Aorta (tissue), 5 donors: ENCODE data around the gene CCDC88C. TPM values are rescaled to one million over a fixed set of nuclear protein-coding genes. Genes with fewer than 3 reads are reported as not detected.
A peak's percentile ranks its signal among the peaks of the same experiment; 100 is the strongest.

Experiments
- ATAC-seq: fragments of 200-7000 bp; cut with Tn5 transposase; one replicate; pipeline ENCODE4 v1.9.1; 2022; ENCODE audit warnings: moderate library complexity; ENCODE audit not compliant: low FRiP score
- DNase-seq, 2 donors: peaks; one replicate each; pipeline ENCODE4 v3.0.0-alpha.2; 2020
- H3K27ac ChIP-seq, 2 donors: one replicate each; pipeline ENCODE4 v1.5.1; 2013; ENCODE audit warnings: low read length in 2 of 2, mild to moderate bottlenecking in 2 of 2, moderate library complexity in 2 of 2, control low read depth in 1 of 2, inconsistent platforms in 1 of 2, low read depth in 1 of 2
- H3K27me3 ChIP-seq, 2 donors: one replicate each; pipeline ENCODE4 v1.6.1; 2013; ENCODE audit warnings: control low read depth in 1 of 2, low read length in 1 of 2, mild to moderate bottlenecking in 1 of 2, moderate library complexity in 1 of 2; ENCODE audit not compliant: insufficient read depth in 2 of 2, control insufficient read depth in 1 of 2
- H3K36me3 ChIP-seq, 2 donors: one replicate each; pipeline ENCODE4 v1.6.1; 2013; ENCODE audit warnings: control low read depth in 1 of 2, low read length in 1 of 2, mild to moderate bottlenecking in 1 of 2; ENCODE audit not compliant: insufficient read depth in 2 of 2, control insufficient read depth in 1 of 2
- H3K4me1 ChIP-seq, 2 donors: one replicate each; pipeline ENCODE4 v1.6.1; 2013; ENCODE audit warnings: low read length in 2 of 2, control low read depth in 1 of 2, mild to moderate bottlenecking in 1 of 2, moderate library complexity in 1 of 2; ENCODE audit not compliant: insufficient read depth in 2 of 2, control insufficient read depth in 1 of 2
- H3K4me3 ChIP-seq, 2 donors: one replicate each; pipeline ENCODE4 v1.5.1; 2013; ENCODE audit warnings: low read length in 2 of 2, control low read depth in 1 of 2, mild to moderate bottlenecking in 1 of 2
- H3K9me3 ChIP-seq: one replicate; pipeline ENCODE4 v1.6.1; 2013; ENCODE audit warnings: mild to moderate bottlenecking, low read length; ENCODE audit not compliant: control insufficient read depth
- WGBS, 2 donors: extraction: QIAGEN DNeasy Blood & Tissue Kit; methylation state at CpG; one replicate each; pipeline ENCODE4 v1.1.7; 2013; 5-methylcytosine and 5-hydroxymethylcytosine counted together
- intact Hi-C, 2 donors: fragments of 100-400 bp; cut with DNase I; formaldehyde crosslinking; loops; one replicate each; pipeline versions ENCODE4 v1.14.2 to v1.15.0; 2022
- polyA plus RNA-seq, 2 donors: library from polyadenylated mRNA; stranded (reverse); fragments of 200-250 nt; gene quantifications; one replicate each; pipeline ENCODE4 v1.2.3, GENCODE V29; 2013
- total RNA-seq, 2 donors: library from RNA; stranded (reverse); fragmentation: NEBNext Ultra II Directional; extraction: Animal tissue kit (Norgen Biotek cat#: 25700); gene quantifications; one replicate each; pipeline ENCODE4 v1.2.1, GENCODE V29; 2021
- donor health status: healthy with polysubstance abuse.
- donor health status: Bipolar disorder and iron deficiency.
- donor health status: DM: no; HTN: no; CAD: no.
- donor health status: DM: no; HTN: no; CAD: no.
- donor health status: DM: yes; HTN: yes; CAD: no.

CCDC88C gene
- total and polyA plus RNA-seq, 4 donors: 0.33 to 18.4 (median 6.1) TPM

GRCh38 chr14:91232603-91233002, 185.0 kb downstream of the CCDC88C start:
- ATAC-seq (no peak), DNase-seq (no peak)
- Histone ChIP-seq H3K9me3 (peaks cover 4% of the 10 kb centered on the region), H3K4me3 (no peak overlapping the region), H3K27ac (no peak overlapping the region), H3K36me3 (no peaks in the 10 kb centered on the region), H3K27me3 (no peaks in the 10 kb centered on the region), H3K4me1 (no peaks in the 10 kb centered on the region)
- 78 to 96% methylated on average over 2 of the region's 2 CpGs for WGBS, 2 donors
- intact Hi-C loops: no loop called here

- ATAC-seq: no peak
- no peaks in the 10 kb centered on the region for H3K36me3 ChIP-seq
- 91 to 92% methylated on average over 2 of the region's 2 CpGs for WGBS, 2 donors
Measured at GRCh38 chr14:91232052-91232451, 185.6 kb downstream of the CCDC88C start.

GRCh38 chr14:91231446-91231845, 186.2 kb downstream of the CCDC88C start:
- intact Hi-C loops: no loop called here
- Histone ChIP-seq H3K27ac (no peak overlapping the region), H3K36me3 (no peaks in the 10 kb centered on the region), H3K9me3 (peaks cover 4% of the 10 kb centered on the region), H3K27me3 (no peaks in the 10 kb centered on the region), H3K4me1 (no peaks in the 10 kb centered on the region), H3K4me3 (no peak overlapping the region)
- no peak for ATAC-seq
- 86 to 91% methylated on average over 3 of the region's 3 CpGs for WGBS, 2 donors
- DNase-seq: no peak

More at GRCh38 chr14:91232052-91232451, 185.6 kb downstream of the CCDC88C start:
- H3K9me3 ChIP-seq: peaks cover 4% of the 10 kb centered on the region
- no peaks in the 10 kb centered on the region for H3K27me3 ChIP-seq
- no peaks in the 10 kb centered on the region for H3K4me1 ChIP-seq
- DNase-seq: peak in 1 of 2 donors; percentile 19
- intact Hi-C loops: no loop called here
- H3K4me3 ChIP-seq: no peak overlapping the region
- no peak overlapping the region for H3K27ac ChIP-seq

DNA sequence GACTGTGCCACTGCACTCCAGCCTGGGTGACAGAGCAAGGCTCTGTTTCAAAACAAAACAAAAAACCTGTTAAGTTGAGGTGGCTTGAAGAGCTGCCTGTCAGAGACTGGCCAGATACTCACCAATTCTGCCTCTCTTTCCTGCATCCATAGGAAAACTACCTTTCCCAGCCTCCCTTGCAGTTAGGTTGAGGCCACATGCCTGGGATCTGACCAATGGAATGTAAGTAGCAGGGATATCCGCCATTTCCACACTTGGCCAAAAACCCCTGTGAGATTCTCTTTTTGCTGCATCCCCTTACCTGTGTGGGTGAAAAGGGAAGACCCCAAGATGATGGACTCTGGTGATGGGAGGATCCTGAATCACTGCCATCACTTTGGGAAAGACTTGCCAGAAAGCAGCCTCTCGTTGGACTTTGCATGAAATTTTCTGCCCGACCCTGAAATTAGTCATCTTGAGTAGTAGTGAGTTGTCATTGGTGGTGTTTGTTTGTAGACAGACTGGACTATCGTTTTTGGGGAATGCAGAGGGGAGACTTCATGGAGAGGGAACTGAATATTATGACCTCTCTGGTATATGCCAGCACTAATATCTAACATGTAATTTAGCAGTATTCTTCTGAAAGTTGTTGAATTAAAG, 187.1 kb downstream of the CCDC88C start:
- WGBS, 2 donors: 91% methylated on average over 4 of the region's 4 CpGs
- H3K4me1 ChIP-seq: no peaks in the 10 kb centered on the region
- intact Hi-C loops: no loop called here
- peaks cover 4% of the 10 kb centered on the region for H3K9me3 ChIP-seq
- H3K27ac ChIP-seq: no peak overlapping the region
- DNase-seq (no peak), ATAC-seq (no peak)
- H3K27me3 ChIP-seq: no peaks in the 10 kb centered on the region
- no peak overlapping the region for H3K4me3 ChIP-seq
- no peaks in the 10 kb centered on the region for H3K36me3 ChIP-seq

DNA sequence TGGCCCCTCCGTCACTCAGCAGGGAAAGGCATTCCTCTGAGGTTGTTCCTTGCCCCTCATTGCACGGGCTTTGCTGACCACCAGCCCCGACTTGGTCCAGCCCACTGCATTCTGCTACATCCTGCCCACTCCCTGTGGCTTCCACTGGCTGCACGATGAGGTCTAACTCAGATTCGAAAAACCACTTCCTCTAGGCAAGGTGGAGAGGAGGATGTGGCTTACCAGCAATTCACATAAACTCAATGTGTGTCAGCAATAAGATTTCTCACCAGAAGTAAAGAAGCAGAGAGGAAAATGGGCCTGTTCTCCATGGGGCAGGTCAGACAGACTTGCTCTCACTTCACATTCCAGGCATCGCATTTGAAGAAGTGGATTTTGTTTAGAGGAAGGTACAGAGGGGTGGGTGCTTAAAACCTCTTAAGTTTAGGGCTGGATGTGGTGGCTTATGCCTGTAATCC, 187.8 kb downstream of the CCDC88C start:
- Histone ChIP-seq H3K36me3 (no peaks in the 10 kb centered on the region), H3K27ac (no peak overlapping the region), H3K27me3 (no peaks in the 10 kb centered on the region), H3K4me1 (no peaks in the 10 kb centered on the region), H3K4me3 (no peak overlapping the region), H3K9me3 (peaks cover 4% of the 10 kb centered on the region)
- ATAC-seq (no peak), DNase-seq (no peak)
- WGBS, 2 donors: 91 to 92% methylated on average over 6 of the region's 6 CpGs
- intact Hi-C loops: no loop called here

DNA sequence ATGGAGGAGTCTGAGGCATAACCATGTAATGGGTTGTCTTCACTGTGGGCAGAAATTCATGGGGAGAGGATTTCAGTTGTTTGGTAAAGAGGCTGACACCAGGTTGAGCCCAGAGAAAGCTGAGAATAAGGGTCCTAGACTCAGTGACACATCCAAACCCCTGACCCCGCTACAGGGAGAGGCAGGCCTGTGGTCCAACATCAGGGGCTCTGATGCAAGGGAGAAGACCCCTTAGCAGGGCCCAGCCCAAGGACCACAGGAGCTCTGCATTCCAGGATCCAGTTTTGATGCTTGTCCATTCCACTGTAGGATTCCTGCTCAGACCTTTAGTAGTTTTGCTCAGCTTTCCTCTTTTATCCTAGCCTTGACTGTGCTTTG, 188.6 kb downstream of the CCDC88C start:
- Histone ChIP-seq H3K36me3 (no peaks in the 10 kb centered on the region), H3K27ac (no peak overlapping the region), H3K4me3 (no peak overlapping the region), H3K9me3 (peaks cover 4% of the 10 kb centered on the region), H3K4me1 (no peaks in the 10 kb centered on the region), H3K27me3 (no peaks in the 10 kb centered on the region)
- WGBS, 2 donors: 98 to 100% methylated on average over 1 of the region's 1 CpG
- intact Hi-C loops: no loop called here
- no peak for ATAC-seq
- DNase-seq: peak in 1 of 2 donors; percentile 50

DNA sequence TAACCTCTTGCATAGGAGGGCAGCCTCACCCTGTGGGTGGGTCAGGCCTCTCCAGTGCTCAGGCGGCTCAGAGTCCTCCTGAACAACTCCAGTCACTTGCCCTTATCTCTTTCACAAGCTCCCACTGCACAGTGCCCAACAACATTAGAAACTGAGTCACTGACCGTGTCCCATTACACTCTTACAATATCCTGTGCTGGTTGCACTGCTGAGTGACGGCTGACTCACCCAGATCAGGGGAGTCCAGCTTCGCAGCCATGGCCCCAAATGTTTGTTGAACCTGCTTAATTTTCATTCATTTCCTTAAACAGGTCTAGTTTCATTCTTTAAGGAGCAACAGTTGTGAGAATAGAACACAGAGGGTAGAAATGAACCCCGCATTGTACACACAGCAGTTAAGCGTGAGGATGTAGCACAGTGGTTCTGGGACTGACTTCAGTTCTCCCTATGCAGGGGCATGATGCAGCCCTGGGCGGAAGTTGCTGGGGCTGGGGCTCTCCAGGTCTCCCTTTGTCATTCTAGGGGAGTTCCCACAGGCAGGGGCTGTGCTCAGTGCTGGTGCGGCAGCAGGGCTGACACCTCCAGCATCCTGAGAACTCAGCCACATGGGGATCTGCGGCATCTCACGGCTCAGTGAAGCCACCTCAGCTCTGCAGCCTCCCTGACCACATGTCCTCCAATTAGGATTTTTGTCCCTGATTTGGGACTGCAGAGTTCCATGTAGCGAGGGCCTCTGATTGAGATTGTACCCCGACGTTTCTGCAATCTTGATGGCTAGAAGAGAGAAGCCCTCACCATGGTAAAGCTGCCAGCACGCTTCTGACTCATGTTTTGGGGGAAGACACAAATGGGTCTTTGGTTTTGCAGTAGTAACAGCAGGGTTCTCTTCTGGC, 189.3 kb downstream of the CCDC88C start:
- intact Hi-C loops: no loop called here
- 92 to 94% methylated on average over 14 of the region's 14 CpGs for WGBS, 2 donors
- H3K4me1 ChIP-seq: no peaks in the 10 kb centered on the region
- no peak overlapping the region for H3K4me3 ChIP-seq
- H3K9me3 ChIP-seq: peaks cover 2% of the 10 kb centered on the region
- no peak for ATAC-seq
- H3K36me3 ChIP-seq: no peaks in the 10 kb centered on the region
- H3K27me3 ChIP-seq: no peaks in the 10 kb centered on the region
- DNase-seq: no peak
- no peak overlapping the region for H3K27ac ChIP-seq

DNA sequence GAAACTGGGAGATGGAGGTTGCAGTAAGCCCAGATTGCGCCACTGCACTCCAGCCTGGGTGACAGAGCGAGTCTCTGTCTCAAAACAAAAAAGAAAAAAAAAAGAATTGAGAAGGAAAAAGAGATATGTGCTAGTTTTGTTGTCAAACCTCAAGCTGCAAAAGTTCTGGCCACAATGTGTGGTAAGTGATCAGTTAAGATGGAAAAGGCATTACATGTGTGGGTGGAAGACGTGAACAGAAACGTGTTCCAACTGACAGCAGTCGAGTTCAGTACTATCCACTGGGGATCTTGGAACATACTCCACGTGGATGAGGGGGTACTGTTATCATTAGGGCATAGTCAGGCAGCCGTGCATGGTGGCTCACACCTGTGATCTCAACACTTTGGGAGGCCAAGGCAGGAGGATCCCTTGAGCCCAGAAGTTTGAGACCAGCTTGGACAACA, 190.4 kb downstream of the CCDC88C start:
- no peak for ATAC-seq
- H3K27ac ChIP-seq: no peak overlapping the region
- no peaks in the 10 kb centered on the region for H3K27me3 ChIP-seq
- no peak for DNase-seq
- H3K9me3 ChIP-seq: peaks cover 2% of the 10 kb centered on the region
- H3K36me3 ChIP-seq: no peaks in the 10 kb centered on the region
- intact Hi-C loops: no loop called here
- no peak overlapping the region for H3K4me3 ChIP-seq
- no peaks in the 10 kb centered on the region for H3K4me1 ChIP-seq
- WGBS, 2 donors: 89 to 90% methylated on average over 7 of the region's 7 CpGs
